Transverse colon (tissue), 4 donors: Measurements from ENCODE around the gene RNF150. TPM values are rescaled to one million over a fixed set of nuclear protein-coding genes. Genes with fewer than 3 reads are reported as not detected.
A peak's percentile ranks its signal among the peaks of the same experiment; 100 is the strongest.

Source experiments
- DNase-seq: peaks from one replicate; pipeline ENCODE4 v3.0.0-alpha.2; 2019
- H3K27ac ChIP-seq, 4 donors: fragments of 200-600 bp; sonication (generic); 2 replicates each; pipeline ENCODE4 v1.5.1; 2016 to 2018; ENCODE audit warnings: inconsistent platforms in 4 of 4
- H3K27me3 ChIP-seq: fragments of 200-600 bp; sonication (generic); 2 replicates; pipeline ENCODE4 v1.5.1; 2017; ENCODE audit warnings: inconsistent platforms
- H3K36me3 ChIP-seq, 4 donors: fragments of 200-600 bp; sonication (generic); 2 replicates each; pipeline ENCODE4 v1.5.1; 2017 to 2019; ENCODE audit warnings: inconsistent platforms in 4 of 4
- H3K4me1 ChIP-seq, 4 donors: fragments of 200-600 bp; sonication (generic); 2 replicates each; pipeline ENCODE4 v1.5.1; 2017 to 2020; ENCODE audit warnings: inconsistent platforms in 4 of 4
- H3K4me3 ChIP-seq, 4 donors: fragments of 200-600 bp; sonication (generic); 1 replicate in 1 of 4; 2 replicates in 3 of 4; pipeline versions ENCODE4 v1.5.1 to v1.6.1; 2017 to 2019; ENCODE audit warnings: inconsistent platforms in 4 of 4
- H3K9me3 ChIP-seq, 2 donors: fragments of 200-600 bp; sonication (generic); 2 replicates each; pipeline ENCODE4 v1.5.1; 2017 to 2019; ENCODE audit warnings: inconsistent platforms in 2 of 2
- EP300 ChIP-seq: sonication (generic); formaldehyde crosslinking; IDR thresholded peaks from one replicate; pipeline ENCODE4 v1.6.1; 2017; ENCODE audit warnings: antibody characterized with exemption, low read depth
- POLR2A ChIP-seq: fragments of 450-650 bp; IDR thresholded peaks from one replicate; pipeline ENCODE4 v1.6.1; 2016; ENCODE audit warnings: antibody characterized with exemption, mild to moderate bottlenecking, moderate library complexity
- POLR2AphosphoS5 ChIP-seq, 3 donors: sonication (generic); formaldehyde crosslinking; IDR thresholded peaks; one replicate each; pipeline ENCODE4 v1.6.1; 2016; ENCODE audit warnings: antibody characterized with exemption in 3 of 3
- WGBS, 2 donors: methylation state at CpG; one replicate each; pipeline ENCODE4 v1.1.5; 2018; ENCODE audit warnings: low coverage in 1 of 2; 5-methylcytosine and 5-hydroxymethylcytosine counted together
- in situ Hi-C, 4 donors: fragments of 200-750 bp; cut with MboI; loops; one replicate each; pipeline versions ENCODE4 v1.15.0 to v1.15.1; 2017; ENCODE audit warnings: low sequenced_read_pairs in 3 of 4, low pct_ligation_motif_present in 1 of 4, low pct_unique_long_range_greater_than_20kb in 1 of 4
- intact Hi-C: fragments of 100-400 bp; cut with DNase I; formaldehyde crosslinking; loops from one replicate; pipeline ENCODE4 v1.15.1; 2023; ENCODE audit warnings: low total_unique reads
- total RNA-seq, 4 donors: library from RNA; depleted of rRNA; stranded (reverse); fragments of >200 nt; gene quantifications; one replicate each; pipeline ENCODE4 v1.1.0, GENCODE V29; 2016
- TF ChIP-seq, protein P1 (sequence below), 5 experiments: fragments of 200-600 bp in 3 of 5; fragments of 450-650 bp in 2 of 5; sonication (generic) in 3 of 5; IDR thresholded peaks; 1 replicate in 2 of 5; 2 replicates in 3 of 5; pipeline ENCODE4 v1.5.1; 2016 to 2017; ENCODE audit warnings: antibody characterized with exemption in 5 of 5, inconsistent platforms in 3 of 5, mild to moderate bottlenecking in 2 of 5, moderate library complexity in 1 of 5

The RNF150 gene
- total RNA-seq, 4 donors from 2014 or later: 2.8 to 15.3 (median 7.9) TPM

DNA sequence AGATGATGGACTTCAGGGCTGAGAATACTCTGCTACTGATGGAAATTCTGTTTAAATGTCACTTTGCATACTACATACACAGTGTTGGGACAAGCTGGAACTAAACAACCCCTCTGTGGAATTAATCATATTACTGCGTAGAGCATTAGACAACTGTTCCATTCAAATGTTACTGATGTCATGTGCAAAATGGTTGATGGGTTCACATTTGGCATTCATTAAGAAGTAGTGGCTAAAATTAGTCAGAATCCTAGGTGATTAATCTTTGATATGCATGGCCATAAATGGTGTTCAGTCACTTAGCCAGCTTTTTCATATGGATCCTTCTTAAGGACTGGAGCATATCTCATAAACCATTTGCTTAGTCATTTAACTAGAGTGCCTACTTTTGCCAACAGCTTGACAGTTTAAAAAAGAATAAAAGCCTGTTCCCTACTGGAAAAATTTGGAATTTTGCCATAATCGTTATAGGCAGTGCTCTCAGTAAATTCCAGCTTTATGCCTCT, 105.2 kb downstream of the RNF150 start:
- TF ChIP-seq, protein P1, sequence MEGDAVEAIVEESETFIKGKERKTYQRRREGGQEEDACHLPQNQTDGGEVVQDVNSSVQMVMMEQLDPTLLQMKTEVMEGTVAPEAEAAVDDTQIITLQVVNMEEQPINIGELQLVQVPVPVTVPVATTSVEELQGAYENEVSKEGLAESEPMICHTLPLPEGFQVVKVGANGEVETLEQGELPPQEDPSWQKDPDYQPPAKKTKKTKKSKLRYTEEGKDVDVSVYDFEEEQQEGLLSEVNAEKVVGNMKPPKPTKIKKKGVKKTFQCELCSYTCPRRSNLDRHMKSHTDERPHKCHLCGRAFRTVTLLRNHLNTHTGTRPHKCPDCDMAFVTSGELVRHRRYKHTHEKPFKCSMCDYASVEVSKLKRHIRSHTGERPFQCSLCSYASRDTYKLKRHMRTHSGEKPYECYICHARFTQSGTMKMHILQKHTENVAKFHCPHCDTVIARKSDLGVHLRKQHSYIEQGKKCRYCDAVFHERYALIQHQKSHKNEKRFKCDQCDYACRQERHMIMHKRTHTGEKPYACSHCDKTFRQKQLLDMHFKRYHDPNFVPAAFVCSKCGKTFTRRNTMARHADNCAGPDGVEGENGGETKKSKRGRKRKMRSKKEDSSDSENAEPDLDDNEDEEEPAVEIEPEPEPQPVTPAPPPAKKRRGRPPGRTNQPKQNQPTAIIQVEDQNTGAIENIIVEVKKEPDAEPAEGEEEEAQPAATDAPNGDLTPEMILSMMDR (IDR thresholded peaks at IDR 0.05): no peak
- TF ChIP-seq POLR2A (no peak), EP300 (no peak), POLR2AphosphoS5 (IDR thresholded peaks at IDR 0.05) (peak in 1 of 3 donors; percentile 25)
- Histone ChIP-seq H3K4me3 (no peak overlapping the region), H3K9me3 (no peaks in the 10 kb centered on the region), H3K27ac (peak overlapping the region; percentile 34 to 71 (median 59)), H3K36me3 (no peaks in the 10 kb centered on the region), H3K4me1 (peaks cover 0 to 4% (median 0%) of the 10 kb centered on the region in 4 donors), H3K27me3 (no peaks in the 10 kb centered on the region)
- DNase-seq: no peak
- 40 to 48% methylated on average over 2 of the region's 2 CpGs for WGBS, 2 donors
- in situ Hi-C loops (no loop called here), intact Hi-C loops (no loop called here)

DNA sequence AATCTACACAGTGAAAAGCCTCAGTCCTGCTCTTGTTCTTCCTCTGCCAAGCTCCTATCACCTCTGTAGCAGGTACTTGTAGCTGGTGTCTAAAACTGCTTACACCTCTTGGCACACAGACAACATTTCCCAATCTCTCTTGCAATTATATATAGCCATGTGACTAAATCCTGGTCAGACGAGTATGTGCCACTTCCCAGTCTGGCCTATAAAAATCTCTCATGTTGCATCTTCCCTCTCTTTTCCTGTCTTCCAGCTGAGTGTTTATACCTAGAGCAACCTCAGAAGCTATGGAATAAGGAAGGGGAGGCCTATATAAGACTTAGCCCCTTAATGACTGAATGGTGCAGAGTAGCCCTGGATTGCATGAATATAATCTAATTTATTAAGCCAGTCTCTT, 105.8 kb downstream of the RNF150 start:
- no peaks in the 10 kb centered on the region for H3K27me3 ChIP-seq
- intact Hi-C loops (no loop called here), in situ Hi-C loops (no loop called here)
- no peaks in the 10 kb centered on the region for H3K9me3 ChIP-seq
- no peaks in the 10 kb centered on the region for H3K36me3 ChIP-seq
- peak overlapping the region; percentile 34 to 71 (median 59) for H3K27ac ChIP-seq
- H3K4me1 ChIP-seq: peaks cover 0 to 4% (median 0%) of the 10 kb centered on the region in 4 donors
- TF ChIP-seq, protein P1 (IDR thresholded peaks at IDR 0.05): no peak
- TF ChIP-seq POLR2AphosphoS5 (IDR thresholded peaks at IDR 0.05) (no peak), POLR2A (no peak), EP300 (no peak)
- no peak overlapping the region for H3K4me3 ChIP-seq
- no peak for DNase-seq
- WGBS, 2 donors: 27 to 38% methylated on average over 1 of the region's 1 CpG

DNA sequence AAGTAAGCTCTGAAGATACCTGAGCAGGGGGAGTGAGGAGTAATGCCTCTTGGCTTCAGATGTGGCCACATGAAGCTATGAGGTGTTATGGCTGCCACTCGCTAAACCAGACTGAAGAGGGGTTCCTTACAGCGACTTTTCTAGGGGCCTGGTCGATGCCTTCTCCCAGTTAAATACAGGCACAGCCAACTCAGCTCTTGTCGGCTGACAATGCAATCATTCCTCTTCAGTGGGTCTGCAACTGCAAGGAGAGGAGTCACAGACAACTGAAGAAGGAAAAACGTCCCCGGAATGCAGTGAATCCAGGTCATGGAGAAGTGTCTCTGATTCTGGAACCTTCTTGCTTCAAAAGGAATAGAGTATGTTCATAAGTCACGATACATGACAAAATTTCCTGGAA, 106.4 kb downstream of the RNF150 start:
- 59 to 83% methylated on average over 4 to 7 of the region's 7 CpGs for WGBS, 2 donors
- H3K4me1 ChIP-seq: peaks cover 0 to 4% (median 0%) of the 10 kb centered on the region in 4 donors
- no peak for DNase-seq
- in situ Hi-C loops (no loop called here), intact Hi-C loops (no loop called here)
- no peaks in the 10 kb centered on the region for H3K27me3 ChIP-seq
- H3K36me3 ChIP-seq: no peaks in the 10 kb centered on the region
- H3K27ac ChIP-seq: peak overlapping the region; percentile 34 to 71 (median 59)
- no peak for TF ChIP-seq EP300
- TF ChIP-seq, protein P1 (IDR thresholded peaks at IDR 0.05): no peak
- no peak for TF ChIP-seq POLR2A
- TF ChIP-seq POLR2AphosphoS5 (IDR thresholded peaks at IDR 0.05): no peak
- H3K9me3 ChIP-seq: no peaks in the 10 kb centered on the region
- H3K4me3 ChIP-seq: no peak overlapping the region

DNA sequence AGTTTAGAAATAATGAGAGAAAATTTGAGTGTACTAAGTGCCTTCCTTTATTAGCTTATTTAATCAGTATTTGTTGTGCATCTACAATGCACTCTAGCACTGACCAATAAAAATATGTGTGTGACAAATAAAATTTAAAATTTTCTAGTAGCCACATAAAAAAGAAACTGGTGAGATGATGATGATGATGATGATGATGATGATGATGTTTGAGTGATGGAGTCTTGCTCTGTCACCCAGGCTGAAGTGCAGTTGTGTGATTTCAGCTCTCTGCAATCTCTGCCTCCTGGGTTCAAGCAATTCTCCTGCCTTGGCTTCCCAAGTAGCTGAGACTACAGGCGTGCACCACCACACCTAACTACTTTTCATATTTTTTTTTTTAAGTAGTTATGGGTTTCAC, 110.2 kb downstream of the RNF150 start:
- WGBS, 2 donors: 88 to 89% methylated on average over 1 of the region's 1 CpG
- in situ Hi-C loops: no loop called here

More for the DNA sequence above, 110.2 kb downstream of the RNF150 start:
- peaks cover 0 to 19% (median 5%) of the 10 kb centered on the region in 4 donors for H3K4me1 ChIP-seq
- H3K9me3 ChIP-seq: no peaks in the 10 kb centered on the region
- TF ChIP-seq, protein P1 (IDR thresholded peaks at IDR 0.05): no peak
- TF ChIP-seq EP300: no peak
- no peak for TF ChIP-seq POLR2A
- no peak for TF ChIP-seq POLR2AphosphoS5 (IDR thresholded peaks at IDR 0.05)
- no peak overlapping the region for H3K27ac ChIP-seq
- intact Hi-C loops: no loop called here
- no peak for DNase-seq
- no peak overlapping the region for H3K4me3 ChIP-seq
- H3K36me3 ChIP-seq: no peaks in the 10 kb centered on the region
- H3K27me3 ChIP-seq: no peaks in the 10 kb centered on the region
